Smooth muscle cell (in vitro differentiated cells): Measurements from ENCODE around the gene HMMR. TPM values are rescaled to one million over a fixed set of nuclear protein-coding genes. Genes with fewer than 3 reads are reported as not detected.

Experiments
- DNase-seq: peaks from one replicate; lab custom pipeline; 2025; ENCODE audit not compliant: unreplicated experiment; lab: John Stamatoyannopoulos, UW
- H2AFZ ChIP-seq: fragments of 200-600 bp; sonication (generic); 2 replicates; pipeline ENCODE4 v1.6.0; 2016; ENCODE audit warnings: antibody characterized with exemption, low read depth, mild to moderate bottlenecking
- H3F3A ChIP-seq: fragments of 200-600 bp; sonication (generic); 2 replicates; pipeline ENCODE4 v1.6.0; 2017; ENCODE audit warnings: antibody characterized with exemption, low read depth
- H3K27ac ChIP-seq: fragments of 200-600 bp; sonication (generic); 2 replicates; pipeline ENCODE4 v1.5.1; 2016; ENCODE audit warnings: low read depth, mild to moderate bottlenecking
- H3K27me3 ChIP-seq: fragments of 200-600 bp; sonication (generic); 2 replicates; pipeline ENCODE4 v1.6.1; 2016; ENCODE audit warnings: low read depth, mild to moderate bottlenecking
- H3K36me3 ChIP-seq: fragments of 200-600 bp; sonication (generic); 2 replicates; pipeline ENCODE4 v1.5.1; 2016; ENCODE audit warnings: low read depth
- H3K4me1 ChIP-seq: fragments of 200-600 bp; sonication (generic); 2 replicates; pipeline ENCODE4 v1.5.1; 2016; ENCODE audit warnings: low read depth
- H3K4me2 ChIP-seq: fragments of 200-600 bp; sonication (generic); 2 replicates; pipeline ENCODE4 v1.6.0; 2016; ENCODE audit warnings: mild to moderate bottlenecking
- H3K4me3 ChIP-seq: fragments of 200-600 bp; sonication (generic); 2 replicates; pipeline ENCODE4 v1.5.1; 2016; ENCODE audit warnings: mild to moderate bottlenecking
- H3K79me2 ChIP-seq: fragments of 200-600 bp; sonication (generic); 2 replicates; pipeline ENCODE4 v1.6.0; 2016; ENCODE audit warnings: low read depth, mild to moderate bottlenecking
- H3K9ac ChIP-seq: fragments of 200-600 bp; sonication (generic); 2 replicates; pipeline ENCODE4 v1.6.0; 2016; ENCODE audit warnings: low read depth
- H3K9me3 ChIP-seq: fragments of 200-600 bp; sonication (generic); replicated peaks from 2 replicates; pipeline ENCODE4 v1.5.1; 2016; ENCODE audit warnings: low read depth
- H4K20me1 ChIP-seq: fragments of 200-600 bp; sonication (generic); 2 replicates; pipeline ENCODE4 v1.6.0; 2016; ENCODE audit warnings: low read depth
- WGBS: methylation state at CpG from one replicate; pipeline ENCODE4 v1.1.7; 2016; ENCODE audit warnings: low lambda C conversion rate; 5-methylcytosine and 5-hydroxymethylcytosine counted together
- polyA plus RNA-seq: library from polyadenylated mRNA; unstranded; fragments of >200 nt; fragmentation: Nextera tagmentation; extraction: Ambion mirVana; gene quantifications from 2 replicates; pipeline ENCODE4 v1.2.1, GENCODE V29; 2016
- total RNA-seq: library from RNA; depleted of rRNA; stranded (reverse); fragments of >200 nt; gene quantifications from 2 replicates; pipeline ENCODE4 v1.2.3, GENCODE V29; 2014
- TF ChIP-seq, protein P1 (sequence below): fragments of 200-600 bp; sonication (generic); IDR thresholded peaks from 2 replicates; pipeline ENCODE4 v1.5.1; 2017; ENCODE audit warnings: borderline replicate concordance, mild to moderate bottlenecking, antibody characterized with exemption; ENCODE audit not compliant: insufficient read depth, poor library complexity, severe bottlenecking

The HMMR gene
- total and polyA plus RNA-seq, 2 experiments from 2014 or later: 6.1 to 6.4 TPM

DNA sequence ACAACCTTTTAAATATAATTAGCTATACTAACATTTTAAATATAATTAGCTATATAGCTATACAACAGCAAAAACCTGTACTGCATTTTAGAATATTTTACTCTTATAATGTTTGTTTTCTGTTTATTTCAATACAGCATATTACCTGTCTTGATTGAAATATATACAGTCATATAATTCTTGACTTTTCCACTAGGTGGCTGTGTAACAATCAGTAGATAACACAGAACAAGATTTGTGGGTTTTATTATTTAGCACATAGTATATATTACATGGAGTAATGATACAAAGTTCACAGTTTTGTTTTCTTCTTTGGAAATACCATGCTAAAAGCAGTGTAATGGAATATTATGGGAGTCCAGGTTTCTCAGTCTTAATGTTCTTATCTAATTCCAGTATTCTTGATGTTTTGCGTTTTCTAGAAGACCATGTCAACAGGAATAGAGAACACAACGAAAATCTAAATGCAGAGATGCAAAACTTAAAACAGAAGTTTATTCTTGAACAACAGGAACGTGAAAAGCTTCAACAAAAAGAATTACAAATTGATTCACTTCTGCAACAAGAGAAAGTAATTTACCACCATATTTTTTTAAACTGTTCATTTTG is 13.3 kb downstream of the HMMR start:
- no peak for DNase-seq

DNA sequence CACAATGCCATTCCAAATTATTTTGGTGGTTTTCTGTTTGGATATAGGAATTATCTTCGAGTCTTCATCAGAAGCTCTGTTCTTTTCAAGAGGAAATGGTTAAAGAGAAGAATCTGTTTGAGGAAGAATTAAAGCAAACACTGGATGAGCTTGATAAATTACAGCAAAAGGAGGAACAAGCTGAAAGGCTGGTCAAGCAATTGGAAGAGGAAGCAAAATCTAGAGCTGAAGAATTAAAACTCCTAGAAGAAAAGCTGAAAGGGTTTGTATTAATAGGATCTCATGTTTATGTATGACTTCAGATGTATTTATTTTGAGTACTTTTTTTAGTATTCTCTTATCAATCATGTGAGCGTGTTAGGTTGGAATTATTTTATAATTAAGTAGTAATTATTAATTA is 15.0 kb downstream of the HMMR start:
- no peak overlapping the region for H3K9ac ChIP-seq
- H3K9me3 ChIP-seq: no peaks in the 10 kb centered on the region
- DNase-seq: no peak
- no peak overlapping the region for H3K27ac ChIP-seq
- TF ChIP-seq, protein P1, sequence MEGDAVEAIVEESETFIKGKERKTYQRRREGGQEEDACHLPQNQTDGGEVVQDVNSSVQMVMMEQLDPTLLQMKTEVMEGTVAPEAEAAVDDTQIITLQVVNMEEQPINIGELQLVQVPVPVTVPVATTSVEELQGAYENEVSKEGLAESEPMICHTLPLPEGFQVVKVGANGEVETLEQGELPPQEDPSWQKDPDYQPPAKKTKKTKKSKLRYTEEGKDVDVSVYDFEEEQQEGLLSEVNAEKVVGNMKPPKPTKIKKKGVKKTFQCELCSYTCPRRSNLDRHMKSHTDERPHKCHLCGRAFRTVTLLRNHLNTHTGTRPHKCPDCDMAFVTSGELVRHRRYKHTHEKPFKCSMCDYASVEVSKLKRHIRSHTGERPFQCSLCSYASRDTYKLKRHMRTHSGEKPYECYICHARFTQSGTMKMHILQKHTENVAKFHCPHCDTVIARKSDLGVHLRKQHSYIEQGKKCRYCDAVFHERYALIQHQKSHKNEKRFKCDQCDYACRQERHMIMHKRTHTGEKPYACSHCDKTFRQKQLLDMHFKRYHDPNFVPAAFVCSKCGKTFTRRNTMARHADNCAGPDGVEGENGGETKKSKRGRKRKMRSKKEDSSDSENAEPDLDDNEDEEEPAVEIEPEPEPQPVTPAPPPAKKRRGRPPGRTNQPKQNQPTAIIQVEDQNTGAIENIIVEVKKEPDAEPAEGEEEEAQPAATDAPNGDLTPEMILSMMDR: no peak
- no peaks in the 10 kb centered on the region for H3K27me3 ChIP-seq
- no peaks in the 10 kb centered on the region for H3K4me1 ChIP-seq
- H2AFZ ChIP-seq: no peak overlapping the region
- H3K79me2 ChIP-seq: no peaks in the 10 kb centered on the region
- H3K4me2 ChIP-seq: no peak overlapping the region
- no peaks in the 10 kb centered on the region for H3K36me3 ChIP-seq
- no peaks in the 10 kb centered on the region for H4K20me1 ChIP-seq
- WGBS: 81% methylated on average over 2 of the region's 2 CpGs
- no peak overlapping the region for H3K4me3 ChIP-seq
- H3F3A ChIP-seq: no peaks in the 10 kb centered on the region

More for the DNA sequence above, 13.3 kb downstream of the HMMR start:
- TF ChIP-seq, protein P1: peak; percentile 36
- Histone ChIP-seq H2AFZ (no peak overlapping the region), H3K9me3 (no peaks in the 10 kb centered on the region), H3K4me2 (no peak overlapping the region), H3K4me3 (no peak overlapping the region), H4K20me1 (no peaks in the 10 kb centered on the region), H3K9ac (no peak overlapping the region), H3K36me3 (no peaks in the 10 kb centered on the region), H3F3A (no peaks in the 10 kb centered on the region), H3K27me3 (no peaks in the 10 kb centered on the region), H3K4me1 (no peaks in the 10 kb centered on the region), H3K79me2 (no peaks in the 10 kb centered on the region), H3K27ac (no peak overlapping the region)
- 94% methylated on average over 3 of the region's 3 CpGs for WGBS

DNA sequence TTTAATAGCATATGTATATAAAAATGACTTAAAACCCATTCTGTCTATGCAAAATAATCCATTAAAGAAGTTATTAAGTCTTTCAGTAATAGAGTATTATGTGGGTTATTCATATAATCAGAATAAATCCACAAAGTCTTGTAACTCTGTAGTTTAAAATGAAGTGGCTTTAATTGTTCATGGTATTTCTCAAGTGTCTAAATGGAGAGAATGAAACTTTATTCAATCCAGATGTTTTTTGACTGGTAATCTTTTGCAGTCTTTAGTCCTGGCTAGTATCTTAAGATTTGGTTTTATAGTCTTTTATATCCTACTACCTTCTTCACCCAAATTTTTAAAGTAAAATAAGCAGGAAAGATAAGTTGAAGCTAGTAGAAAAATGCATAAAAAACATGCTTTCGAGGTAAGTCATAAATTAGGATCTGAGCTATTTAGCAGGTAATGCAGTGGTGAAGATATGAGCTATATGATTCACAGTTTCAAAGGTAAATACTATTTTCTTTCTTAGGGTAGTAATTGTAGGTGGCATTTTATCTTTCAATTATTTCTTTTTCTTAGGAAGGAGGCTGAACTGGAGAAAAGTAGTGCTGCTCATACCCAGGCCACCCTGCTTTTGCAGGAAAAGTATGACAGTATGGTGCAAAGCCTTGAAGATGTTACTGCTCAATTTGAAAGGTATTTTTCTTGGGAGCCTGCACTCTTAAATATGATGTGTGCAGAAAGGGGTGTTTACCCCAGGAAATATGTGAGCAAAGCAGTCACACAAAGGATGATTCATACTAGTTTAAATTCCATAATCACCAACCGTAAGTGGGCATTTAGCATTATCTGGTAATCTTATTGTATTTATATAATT is 17.9 kb downstream of the HMMR start:
- Histone ChIP-seq H3K4me2 (no peak overlapping the region), H2AFZ (no peak overlapping the region), H3F3A (no peaks in the 10 kb centered on the region), H3K9ac (no peak overlapping the region), H3K4me3 (no peak overlapping the region), H3K9me3 (no peaks in the 10 kb centered on the region), H3K4me1 (no peaks in the 10 kb centered on the region), H3K27me3 (no peaks in the 10 kb centered on the region), H4K20me1 (no peaks in the 10 kb centered on the region), H3K79me2 (no peaks in the 10 kb centered on the region), H3K36me3 (no peaks in the 10 kb centered on the region), H3K27ac (no peak overlapping the region)
- DNase-seq: no peak
- 54% methylated on average over 2 of the region's 2 CpGs for WGBS
- TF ChIP-seq, protein P1: no peak
